Stimulated activated CD8-positive, alpha-beta memory T cell treated with anti-CD3 and anti-CD28 coated beads, Interleukin-12 subunit alpha, Interleukin-12 subunit beta, amount 100 ng/mL, for 24 hours (primary cell): Measurements from ENCODE around the gene ARHGAP29.
"Not testable (repeated sequence)": the region's sequence is repeated elsewhere in the genome, so short reads cannot be mapped to it uniquely, and the experiment has no call there.

ENCODE experiments used
- DNase-seq: peaks from one replicate; pipeline ENCODE4 v3.0.0-alpha.2; 2020; ENCODE audit errors: extremely low read depth

ARHGAP29 gene

DNA sequence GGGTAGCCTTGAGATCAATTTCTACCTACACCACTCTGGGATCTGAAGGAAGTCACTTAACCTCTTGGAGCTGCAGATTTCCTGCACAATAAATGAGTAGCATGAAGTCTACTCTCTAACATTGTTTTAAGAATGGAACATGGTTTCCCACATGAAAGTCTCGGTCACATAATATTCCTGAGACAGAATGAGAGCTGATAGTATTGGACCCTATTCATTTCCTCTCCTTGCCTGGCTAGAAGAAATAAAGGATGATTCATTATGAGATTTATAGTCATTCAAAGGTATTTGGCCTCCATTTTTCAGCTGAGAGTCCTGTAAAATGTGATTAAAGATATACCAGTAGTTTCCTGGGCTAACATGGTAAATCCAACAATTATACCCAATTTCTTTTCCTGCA is 56.7 kb downstream of the ARHGAP29 start:
- no peak for DNase-seq

DNA sequence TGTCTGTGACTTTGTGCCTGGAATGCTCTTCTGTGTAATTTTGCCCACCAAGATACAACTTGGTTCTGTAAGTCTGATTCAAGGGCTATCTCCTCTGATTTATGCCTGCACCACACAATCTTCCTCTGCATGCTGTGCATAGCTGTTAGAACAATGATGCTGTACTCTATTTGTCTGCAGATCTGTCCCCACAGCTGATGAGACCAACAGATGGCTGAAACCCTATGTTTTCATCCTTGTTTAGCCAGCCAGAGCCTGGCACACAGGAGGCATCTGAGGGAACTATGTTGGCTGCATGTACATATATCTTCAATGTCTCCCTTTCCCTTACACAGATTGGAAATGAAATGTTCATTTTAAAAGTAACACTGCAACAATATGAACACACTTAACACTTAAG is 58.5 kb downstream of the ARHGAP29 start:
- no peak for DNase-seq

DNA sequence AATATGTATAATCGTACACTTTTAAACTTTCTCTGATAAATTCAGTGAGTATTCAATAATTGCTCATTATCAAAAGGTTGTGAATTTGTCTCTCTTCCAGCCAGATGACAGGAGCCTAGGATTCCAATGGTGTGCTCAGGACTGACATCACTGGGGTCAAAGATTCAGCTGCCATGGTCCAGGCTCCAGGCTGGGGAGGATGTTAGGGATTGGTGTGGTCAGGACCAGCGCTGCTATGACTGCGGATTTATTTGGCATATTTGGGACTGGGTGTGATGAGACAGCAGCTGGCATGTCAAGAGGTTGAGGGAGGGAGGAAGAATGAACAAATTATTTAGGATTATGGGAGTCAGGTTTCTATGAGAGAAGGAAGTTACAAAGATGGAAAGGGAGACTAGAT is 68.3 kb downstream of the ARHGAP29 start:
- DNase-seq = no peak

DNA sequence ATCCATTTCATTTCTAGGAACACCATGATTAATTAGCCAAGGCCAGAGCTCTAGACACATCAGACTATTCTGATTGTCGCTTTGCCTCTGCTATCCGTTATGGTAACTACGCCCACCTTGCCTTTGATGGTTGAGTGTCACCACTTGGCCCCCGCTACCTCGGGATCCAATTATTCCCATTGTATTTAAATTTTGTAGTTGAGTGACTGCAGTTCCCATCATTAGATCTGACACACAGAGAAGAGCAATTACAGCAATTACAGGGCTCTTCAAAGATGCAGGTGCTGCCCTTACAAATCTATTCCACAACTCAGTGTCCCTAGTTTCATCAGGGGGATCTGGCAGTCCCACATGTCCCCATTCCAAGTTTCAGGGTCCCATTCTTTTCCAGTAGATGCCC is 71.5 kb downstream of the ARHGAP29 start:
- no peak for DNase-seq

DNA sequence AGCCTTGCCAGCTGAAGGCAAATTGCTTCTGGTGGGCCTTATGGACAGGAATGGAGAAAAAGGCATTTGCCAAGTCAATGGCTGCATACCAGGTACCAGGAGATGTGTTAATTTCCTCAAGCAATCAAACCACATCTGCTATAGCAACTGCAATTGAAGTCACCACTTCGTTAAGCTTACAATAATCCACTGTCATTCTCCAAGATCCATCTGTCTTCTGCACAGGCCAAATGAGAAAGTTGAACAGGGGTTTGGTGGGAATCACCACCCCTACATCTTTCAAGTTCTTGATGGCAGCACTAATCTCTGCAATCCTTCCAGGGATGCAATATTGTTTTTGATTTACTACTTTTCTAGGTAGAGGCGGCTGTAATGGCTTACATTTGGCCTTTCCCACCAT is 72.5 kb downstream of the ARHGAP29 start:
- DNase-seq = not testable (repeated sequence)

DNA sequence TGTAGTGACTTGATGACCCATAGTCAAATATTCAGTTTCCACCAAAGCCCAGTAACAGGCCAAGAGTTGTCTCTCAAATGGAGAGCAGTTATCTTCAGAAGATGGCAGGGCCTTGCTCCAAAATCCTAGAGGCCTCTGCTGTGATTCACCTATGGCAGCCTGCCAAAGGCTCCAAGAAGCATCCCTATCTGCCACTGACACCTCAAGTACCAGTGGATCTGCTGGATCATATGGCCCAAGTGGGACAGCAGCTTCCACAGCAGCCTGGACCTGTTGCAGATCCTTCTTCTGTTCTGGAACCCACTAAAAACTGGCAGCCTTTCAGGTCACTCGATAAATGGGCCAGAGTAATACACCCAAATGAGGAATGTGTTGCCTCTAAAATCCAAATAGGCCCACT is 73.3 kb downstream of the ARHGAP29 start:
- not testable (repeated sequence) for DNase-seq

DNA sequence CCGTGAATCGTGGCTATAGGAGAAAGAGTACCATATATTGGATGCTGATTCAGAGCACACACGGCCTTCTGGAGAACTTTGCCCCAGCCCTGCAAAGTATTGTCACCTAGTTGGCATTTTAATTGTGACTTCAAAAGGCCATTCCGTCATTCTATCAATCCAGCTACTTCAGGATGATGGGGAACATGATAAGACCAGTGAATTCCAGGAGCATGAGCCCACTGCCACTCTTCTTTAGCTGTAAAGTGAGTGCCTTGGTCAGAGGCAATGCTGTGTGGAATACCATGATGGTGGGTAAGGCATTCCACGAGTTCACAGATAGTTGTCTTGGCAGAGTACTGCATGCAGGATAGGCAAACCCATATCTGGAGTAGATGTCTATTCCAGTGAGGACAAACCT is 74.1 kb downstream of the ARHGAP29 start:
- not testable (repeated sequence) for DNase-seq

DNA sequence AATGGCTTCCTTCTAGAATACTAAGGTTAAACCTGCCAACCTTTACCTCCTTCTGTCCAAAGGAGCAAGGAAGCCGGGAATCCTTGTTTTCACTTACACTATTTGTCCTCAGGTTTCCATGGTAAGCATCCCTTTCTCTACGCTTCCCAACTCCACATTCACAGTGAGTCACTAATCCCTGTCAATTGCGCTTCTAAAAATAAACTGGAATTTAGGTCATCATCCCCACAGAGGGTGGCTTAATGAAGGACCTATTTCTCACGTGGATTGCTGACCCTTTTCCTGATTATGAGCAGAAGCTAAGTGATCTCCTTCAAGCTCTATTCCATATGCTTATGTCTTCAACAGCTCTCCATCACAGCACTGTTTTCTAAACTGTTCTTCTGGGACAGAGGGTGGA is 76.6 kb downstream of the ARHGAP29 start:
- no peak for DNase-seq

DNA sequence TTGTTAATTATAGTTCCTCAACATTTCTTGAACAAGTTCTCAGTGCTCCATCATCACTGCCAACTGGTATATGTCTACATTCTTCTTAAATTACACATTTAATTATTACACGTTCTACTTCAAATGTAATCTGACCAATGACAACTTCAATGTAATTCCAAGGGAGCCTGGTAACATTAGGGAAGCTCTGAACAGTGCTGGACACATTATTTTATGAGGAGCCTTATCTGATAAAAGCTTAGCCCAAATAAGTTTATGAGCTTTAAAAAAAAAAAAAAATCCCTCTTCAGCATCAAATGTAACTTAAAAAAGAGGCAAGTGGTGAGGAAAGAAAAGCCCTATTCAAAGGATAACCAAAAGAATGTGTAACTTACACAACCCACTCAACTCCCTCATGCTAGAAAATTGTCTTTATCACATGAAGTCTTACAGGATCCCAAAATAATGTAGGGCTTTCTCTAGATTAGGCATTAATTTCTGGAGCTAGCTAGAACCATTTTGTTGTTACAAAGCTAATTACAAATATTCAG is 81.2 kb downstream of the ARHGAP29 start:
- no peak for DNase-seq

DNA sequence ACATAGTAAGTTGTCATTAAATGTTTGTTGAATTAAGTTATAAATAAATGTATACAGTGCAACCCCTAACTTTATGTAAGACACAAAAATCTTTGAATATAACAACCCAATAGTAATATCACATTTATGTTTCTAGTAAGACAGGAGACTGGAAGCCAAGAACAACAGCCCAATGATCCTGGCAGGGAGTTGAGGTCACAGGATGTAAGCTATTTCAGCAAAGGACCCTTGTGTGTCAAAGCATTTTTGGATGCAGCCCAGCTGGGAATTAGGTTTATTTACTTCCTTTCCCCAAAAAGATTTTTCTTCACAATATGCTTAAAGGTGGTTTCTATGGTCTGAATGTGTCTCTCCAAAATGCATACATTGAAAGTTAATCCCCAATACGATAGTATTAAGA is 82.4 kb downstream of the ARHGAP29 start:
- no peak for DNase-seq

DNA sequence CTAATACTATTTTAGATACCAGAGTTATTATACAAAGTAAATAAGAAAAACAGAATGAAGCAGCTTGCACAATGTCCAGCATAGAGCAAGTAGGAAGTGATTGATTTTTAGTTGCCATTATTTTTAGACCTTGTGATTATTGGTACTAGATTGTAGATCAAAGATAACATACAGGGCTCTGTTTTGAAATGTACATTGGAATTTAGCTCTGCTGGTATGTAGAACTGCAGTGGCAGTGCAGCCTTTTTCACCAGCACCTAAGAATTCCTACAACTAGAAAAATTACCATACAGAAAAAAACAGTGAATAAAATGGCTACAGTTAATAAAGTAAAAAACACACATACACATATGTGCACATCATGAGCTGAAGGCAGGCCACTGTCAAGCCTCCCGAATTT is 84.3 kb downstream of the ARHGAP29 start:
- DNase-seq = no peak

DNA sequence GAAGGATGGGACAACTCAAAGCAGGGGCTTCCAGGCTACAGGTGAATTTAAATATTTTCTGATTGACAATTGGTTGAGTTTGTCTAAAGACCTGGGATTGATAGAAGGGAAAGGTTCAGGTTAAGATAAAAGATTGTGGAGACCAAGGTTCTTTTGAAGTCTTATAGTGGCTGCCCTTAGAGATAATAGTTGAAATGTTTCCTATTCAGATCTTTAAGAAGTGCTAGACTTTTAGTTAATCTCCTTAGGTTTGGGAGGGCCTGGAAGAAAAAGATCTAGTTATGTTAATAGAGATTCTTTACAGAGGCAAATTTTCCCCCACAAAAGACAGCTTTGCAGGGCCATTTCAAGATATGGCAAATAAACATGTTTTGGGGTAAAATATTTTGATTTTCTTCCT is 88.2 kb downstream of the ARHGAP29 start:
- not testable (repeated sequence) for DNase-seq

DNA sequence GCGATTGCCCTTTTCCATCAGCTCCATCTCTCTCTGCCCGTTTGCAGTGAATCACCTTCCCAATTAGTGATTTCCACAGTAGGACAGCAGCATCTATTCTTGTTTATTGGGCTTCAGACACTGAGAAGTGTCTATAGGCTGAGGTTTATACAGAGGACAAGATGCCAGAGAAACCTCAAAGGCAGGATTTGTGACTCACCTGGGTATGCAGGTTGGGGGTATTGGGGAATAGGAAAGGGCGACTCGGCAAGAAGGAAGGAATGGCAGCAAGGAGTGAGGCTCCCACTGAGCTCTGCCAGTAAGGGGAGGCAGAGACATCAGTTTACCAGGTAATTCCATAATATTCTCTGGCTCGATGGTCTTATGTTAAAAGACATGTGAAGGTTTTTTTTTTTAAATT is 91.1 kb downstream of the ARHGAP29 start:
- no peak for DNase-seq

DNA sequence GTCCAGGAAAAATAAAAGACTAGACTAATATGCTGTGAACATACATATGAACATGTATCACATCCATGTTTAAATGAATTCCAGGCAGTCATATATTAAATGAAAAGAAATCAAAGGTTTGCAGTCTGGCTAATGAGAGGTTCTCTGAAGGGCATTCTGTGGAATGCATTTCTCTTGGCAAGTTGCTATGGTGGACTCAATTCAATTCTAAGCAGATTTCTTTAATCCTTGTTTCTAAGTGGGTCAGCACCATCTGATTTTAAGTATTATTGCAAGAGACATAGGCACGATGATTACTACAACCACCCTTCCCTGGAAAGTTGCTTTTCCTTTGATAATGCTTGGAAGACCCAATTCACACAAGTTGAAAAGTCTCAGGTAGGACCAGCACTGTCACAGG is 92.5 kb downstream of the ARHGAP29 start:
- no peak for DNase-seq

DNA sequence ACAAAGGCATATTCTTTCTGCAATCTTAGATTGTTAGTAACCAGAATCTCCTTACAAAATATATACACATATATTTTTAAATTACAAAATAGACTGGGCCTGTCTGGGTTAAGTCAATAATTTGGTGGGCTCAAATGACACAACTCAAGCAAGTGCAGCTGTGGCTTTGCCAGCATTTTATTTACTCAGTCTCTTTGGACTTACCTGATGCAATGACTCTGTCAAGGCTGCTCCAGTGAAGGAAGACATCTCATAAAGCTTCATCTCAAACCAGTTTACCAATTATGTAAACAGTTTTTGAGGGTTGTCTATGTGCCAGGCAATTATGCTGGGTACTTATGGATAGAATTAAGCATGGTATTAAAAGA is 93.6 kb downstream of the ARHGAP29 start:
- DNase-seq = no peak

DNA sequence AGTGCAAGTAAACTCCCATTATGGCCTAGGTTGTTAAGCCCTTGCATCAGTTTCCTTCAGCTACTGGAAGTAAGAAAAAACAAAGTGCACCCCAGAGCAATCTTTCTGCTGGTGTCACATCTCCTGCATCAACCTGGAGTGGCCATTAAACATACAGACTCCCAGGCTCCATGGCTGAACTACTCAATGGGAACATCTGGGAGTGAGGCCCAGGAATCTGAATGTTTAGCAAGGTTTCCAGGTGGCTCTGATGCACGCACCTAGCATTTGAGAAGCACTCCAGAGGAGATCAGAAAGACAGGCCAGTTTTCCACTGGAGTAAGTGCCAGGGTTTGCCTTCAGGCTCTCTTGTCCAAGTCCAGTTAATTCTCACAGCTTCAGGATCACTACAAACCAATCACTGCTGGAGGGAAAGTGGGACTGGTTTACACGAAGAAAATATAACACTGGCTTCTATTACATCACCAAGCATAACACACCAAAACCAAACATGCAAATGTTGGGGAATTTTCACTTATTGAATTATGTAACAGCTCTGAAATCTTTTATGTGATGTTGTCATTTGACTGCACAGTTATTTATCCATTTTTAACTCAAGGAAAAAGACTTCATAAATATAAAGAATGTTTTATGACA is 94.1 kb downstream of the ARHGAP29 start:
- no peak for DNase-seq

DNA sequence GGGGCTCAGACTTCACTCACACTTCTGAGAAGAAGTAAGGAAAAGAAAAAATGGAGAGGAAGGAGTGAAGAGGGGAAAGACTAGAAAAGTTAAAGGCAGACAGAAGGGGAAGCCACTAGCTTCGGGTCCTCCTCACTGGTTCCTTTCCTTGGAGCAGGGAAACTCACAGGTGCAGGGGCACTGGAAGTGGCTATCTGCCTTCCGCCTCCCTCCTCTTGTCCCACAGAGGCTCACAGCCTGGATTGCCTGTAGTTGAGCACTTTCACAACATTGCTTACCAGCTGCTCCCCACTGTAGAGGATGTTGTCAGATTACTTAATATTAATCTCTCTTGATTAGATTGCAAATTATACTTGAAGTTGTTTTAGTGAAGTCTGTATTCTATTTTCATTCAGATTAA is 94.8 kb downstream of the ARHGAP29 start:
- no peak for DNase-seq

DNA sequence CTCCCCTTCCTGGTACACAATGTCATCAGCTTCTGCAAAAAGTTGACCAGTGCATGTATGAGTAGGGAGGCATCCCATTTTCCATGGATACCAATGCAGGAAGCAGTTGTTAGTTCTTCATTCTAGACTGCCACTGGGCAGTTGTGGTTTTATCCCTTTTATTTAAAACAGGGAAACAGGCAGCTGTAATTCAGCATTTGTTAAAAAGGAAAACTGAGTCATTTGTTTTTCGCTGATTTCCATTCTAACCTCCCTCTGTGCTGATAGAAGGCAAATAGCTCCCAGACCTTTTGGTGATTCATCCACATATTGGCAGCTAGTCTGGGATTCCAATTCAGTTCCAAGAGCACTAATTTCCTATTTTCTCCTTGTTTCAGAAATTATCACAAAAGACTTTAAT is 95.4 kb downstream of the ARHGAP29 start:
- DNase-seq = no peak

DNA sequence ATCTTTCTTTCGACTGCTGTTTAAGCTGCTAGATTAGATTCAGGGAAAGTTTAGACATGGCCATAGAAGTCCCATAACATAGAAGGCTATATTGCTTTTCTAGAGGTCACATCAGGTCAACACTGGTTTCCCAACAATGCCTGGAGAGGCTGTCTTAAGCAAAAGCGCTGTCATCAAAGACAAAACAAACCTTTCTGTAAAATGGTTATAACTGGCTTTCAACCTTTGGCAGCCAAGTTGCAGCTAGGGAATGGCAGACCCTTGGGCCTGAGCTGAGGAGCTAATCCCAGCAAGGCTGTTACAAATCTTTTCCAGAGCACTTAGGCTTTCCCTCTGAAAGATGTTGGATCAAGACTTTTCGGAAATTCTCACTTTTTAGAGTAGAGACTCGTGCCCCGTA is 105.3 kb downstream of the ARHGAP29 start:
- DNase-seq = no peak

DNA sequence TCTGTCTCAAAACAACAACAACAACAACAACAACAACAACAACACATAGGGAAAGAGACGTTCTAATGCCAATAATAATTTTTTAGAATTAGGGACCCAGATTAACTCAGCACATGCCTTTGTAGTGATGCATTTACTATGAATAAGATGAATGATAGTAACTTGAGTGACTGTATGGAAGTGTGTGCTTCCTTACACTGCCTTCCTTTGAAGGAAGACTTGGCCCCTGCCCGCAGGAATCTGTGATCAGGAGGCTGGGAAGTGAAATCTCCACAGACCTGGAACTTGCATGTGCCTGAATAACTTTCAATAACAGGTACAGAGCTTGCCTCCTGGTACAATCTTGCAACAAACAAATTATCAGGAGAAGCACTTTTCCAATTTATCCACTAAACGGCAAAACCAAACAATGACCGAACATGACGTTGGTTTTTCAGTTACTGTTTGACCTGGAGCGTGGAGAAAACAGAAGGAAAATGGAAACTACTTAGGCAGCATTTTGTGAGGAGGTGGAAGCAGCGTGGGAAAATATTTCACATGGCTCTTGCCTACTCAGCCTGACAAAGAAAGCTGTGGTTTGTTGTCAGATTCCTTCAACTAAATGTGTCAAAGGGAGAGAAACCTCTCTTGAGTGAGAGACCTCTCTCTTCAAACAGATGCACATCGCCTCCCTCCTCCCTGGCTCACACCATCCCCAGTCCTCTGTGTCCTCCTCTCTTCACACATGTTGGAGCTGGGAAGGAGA is 106.4 kb downstream of the ARHGAP29 start:
- no peak for DNase-seq

DNA sequence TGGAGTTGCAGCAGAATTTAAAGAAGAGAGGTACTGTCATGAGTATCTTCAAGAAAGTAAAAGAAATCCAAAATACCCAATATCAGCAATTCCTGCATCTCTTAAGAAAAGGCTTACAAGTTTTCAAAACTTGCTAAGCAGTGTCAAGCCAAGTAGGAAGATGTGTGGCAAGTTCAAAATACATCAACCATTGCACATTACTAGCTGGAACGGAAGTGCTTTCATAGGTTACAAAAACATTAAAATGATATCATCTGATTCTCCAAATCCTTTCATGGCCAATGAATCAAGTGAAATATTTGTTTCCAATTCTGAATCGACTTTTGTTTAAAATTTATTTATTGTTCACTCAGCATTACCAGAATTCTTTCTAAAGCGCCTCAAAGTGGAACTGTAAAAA is 110.7 kb downstream of the ARHGAP29 start:
- no peak for DNase-seq

DNA sequence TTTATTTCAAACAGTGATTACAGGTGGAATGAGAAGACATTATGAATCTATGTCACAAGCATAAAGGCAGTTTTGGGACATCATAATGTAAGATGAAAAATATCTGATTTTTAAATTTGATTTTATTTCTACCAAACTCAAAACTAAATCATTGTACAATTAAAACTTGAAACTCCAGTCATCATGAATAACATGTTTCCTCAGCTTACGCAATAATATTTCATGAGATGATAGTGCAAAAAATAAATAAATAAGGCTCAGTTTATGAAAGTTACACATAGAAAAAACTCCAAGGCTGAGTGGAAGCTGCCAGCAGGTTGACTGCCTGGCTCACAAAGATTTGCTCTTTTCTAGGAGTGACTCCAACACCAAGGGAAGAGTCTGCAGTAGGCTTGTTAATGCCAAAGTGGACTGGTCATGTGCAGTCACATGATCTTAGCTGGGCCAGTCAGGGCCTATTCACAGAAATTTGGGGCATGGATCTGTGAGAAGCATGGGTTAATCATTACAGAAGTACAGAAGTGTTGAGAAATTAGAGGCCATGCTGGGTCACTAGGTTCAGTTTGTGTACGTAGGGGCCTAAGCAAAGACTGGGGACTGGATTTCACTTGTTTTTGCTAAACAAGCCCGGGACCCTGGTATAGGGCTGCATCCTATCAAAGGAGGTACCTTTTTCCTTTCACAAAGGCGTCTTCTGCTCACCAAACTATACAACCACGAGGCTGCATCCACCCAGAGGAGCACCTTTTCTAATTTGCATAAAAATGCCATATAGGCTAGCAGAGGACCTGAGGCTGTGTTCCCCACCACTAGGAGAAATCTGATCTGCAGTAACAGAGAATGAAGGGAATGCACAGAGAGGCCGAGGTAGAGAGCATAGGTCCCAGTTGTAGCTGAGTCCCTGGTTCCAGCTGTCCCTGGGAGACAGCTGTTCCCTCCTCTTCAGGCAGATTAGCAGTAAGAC is 111.6 kb downstream of the ARHGAP29 start:
- no peak for DNase-seq
